ENCODE measurements around the gene GDI2. TPM values are rescaled to one million over a fixed set of nuclear protein-coding genes. Genes with fewer than 3 reads are reported as not detected.
"Not testable (repeated sequence)": the region's sequence is repeated elsewhere in the genome, so short reads cannot be mapped to it uniquely, and the experiment has no call there.

GDI2 gene
- total RNA-seq (385 TPM), polyA plus RNA-seq (140 TPM)

GRCh38 chr10:5813341-5814109 lies at the start of gene GDI2:
GDI2 (minus strand) TSS chr10:5813434; CDS start chr10:5813258, 176 bp downstream.
- Histone ChIP-seq H3K36me3 (ENCODE audit: insufficient read depth) (no peaks in the 10 kb centered on the region), H3K4me3 (ENCODE audit: low read depth, low read length) (peak within 1 kb of the TSS; percentile 95), H3K4me1 (ENCODE audit: insufficient read depth) (no peaks in the 10 kb centered on the region), H3K27ac (ENCODE audit: low read depth) (peak within 1 kb of the TSS; percentile 98)
- WGBS: under 1% methylated on average over 76 of the region's 77 CpGs
- DNase-seq (ENCODE audit: extremely low spot score): peak; percentile 93

GRCh38 chr10:5862360-5862961 lies 49.2 kb upstream of the GDI2 start:
- no peak overlapping the region for H3K27ac ChIP-seq (ENCODE audit: low read depth)
- WGBS: 96% methylated on average over 7 of the region's 7 CpGs
- H3K4me3 ChIP-seq (ENCODE audit: low read depth, low read length): no peak overlapping the region
- DNase-seq (ENCODE audit: extremely low spot score): no peak
- H3K36me3 ChIP-seq (ENCODE audit: insufficient read depth): no peaks in the 10 kb centered on the region
- H3K4me1 ChIP-seq (ENCODE audit: insufficient read depth): no peaks in the 10 kb centered on the region

GRCh38 chr10:5860066-5860465 lies 46.8 kb upstream of the GDI2 start:
- no peak for DNase-seq (ENCODE audit: extremely low spot score)
- 83% methylated on average over 7 of the region's 7 CpGs for WGBS
- Histone ChIP-seq H3K4me1 (ENCODE audit: insufficient read depth) (no peaks in the 10 kb centered on the region), H3K4me3 (ENCODE audit: low read depth, low read length) (no peak overlapping the region), H3K27ac (ENCODE audit: low read depth) (no peak overlapping the region), H3K36me3 (ENCODE audit: insufficient read depth) (no peaks in the 10 kb centered on the region)

GRCh38 chr10:5858811-5859210 lies 45.6 kb upstream of the GDI2 start:
- Histone ChIP-seq H3K4me3 (ENCODE audit: low read depth, low read length) (no peak overlapping the region), H3K36me3 (ENCODE audit: insufficient read depth) (no peaks in the 10 kb centered on the region), H3K27ac (ENCODE audit: low read depth) (no peak overlapping the region), H3K4me1 (ENCODE audit: insufficient read depth) (no peaks in the 10 kb centered on the region)
- 89% methylated on average over 5 of the region's 5 CpGs for WGBS
- no peak for DNase-seq (ENCODE audit: extremely low spot score)

- no peaks in the 10 kb centered on the region for H3K4me1 ChIP-seq (ENCODE audit: insufficient read depth)
- no peak for DNase-seq (ENCODE audit: extremely low spot score)
- 67% methylated on average over 7 of the region's 7 CpGs for WGBS
- H3K36me3 ChIP-seq (ENCODE audit: insufficient read depth): no peaks in the 10 kb centered on the region
- H3K27ac ChIP-seq (ENCODE audit: low read depth): no peak overlapping the region
- H3K4me3 ChIP-seq (ENCODE audit: low read depth, low read length): no peak overlapping the region
Measured at GRCh38 chr10:5856701-5857004, 43.4 kb upstream of the GDI2 start.

GRCh38 chr10:5855979-5856700 lies 42.9 kb upstream of the GDI2 start:
- WGBS: 89% methylated on average over 18 of the region's 18 CpGs
- H3K4me1 ChIP-seq (ENCODE audit: insufficient read depth): no peaks in the 10 kb centered on the region
- DNase-seq (ENCODE audit: extremely low spot score): no peak
- H3K36me3 ChIP-seq (ENCODE audit: insufficient read depth): no peaks in the 10 kb centered on the region
- no peak overlapping the region for H3K27ac ChIP-seq (ENCODE audit: low read depth)
- no peak overlapping the region for H3K4me3 ChIP-seq (ENCODE audit: low read depth, low read length)

- no peaks in the 10 kb centered on the region for H3K36me3 ChIP-seq (ENCODE audit: insufficient read depth)
- H3K4me3 ChIP-seq (ENCODE audit: low read depth, low read length): no peak overlapping the region
- H3K27ac ChIP-seq (ENCODE audit: low read depth): no peak overlapping the region
- 64% methylated on average over 5 of the region's 5 CpGs for WGBS
- H3K4me1 ChIP-seq (ENCODE audit: insufficient read depth): no peaks in the 10 kb centered on the region
- DNase-seq (ENCODE audit: extremely low spot score): no peak
Measured at GRCh38 chr10:5854131-5854475, 40.9 kb upstream of the GDI2 start.

GRCh38 chr10:5846667-5847066 lies 33.4 kb upstream of the GDI2 start:
- H3K4me3 ChIP-seq (ENCODE audit: low read depth, low read length); H3K36me3 ChIP-seq (ENCODE audit: insufficient read depth); H3K4me1 ChIP-seq (ENCODE audit: insufficient read depth); H3K27ac ChIP-seq (ENCODE audit: low read depth); DNase-seq (ENCODE audit: extremely low spot score): not testable (repeated sequence)
- 98% methylated on average over 4 of the region's 4 CpGs for WGBS

GRCh38 chr10:5844345-5845055 lies 31.3 kb upstream of the GDI2 start:
- DNase-seq (ENCODE audit: extremely low spot score): no peak
- H3K4me3 ChIP-seq (ENCODE audit: low read depth, low read length): no peak overlapping the region
- H3K27ac ChIP-seq (ENCODE audit: low read depth): no peak overlapping the region
- WGBS: 76% methylated on average over 13 of the region's 13 CpGs
- H3K4me1 ChIP-seq (ENCODE audit: insufficient read depth): no peaks in the 10 kb centered on the region
- no peaks in the 10 kb centered on the region for H3K36me3 ChIP-seq (ENCODE audit: insufficient read depth)

- Histone ChIP-seq H3K27ac (ENCODE audit: low read depth) (no peak overlapping the region), H3K4me1 (ENCODE audit: insufficient read depth) (no peaks in the 10 kb centered on the region), H3K4me3 (ENCODE audit: low read depth, low read length) (no peak overlapping the region), H3K36me3 (ENCODE audit: insufficient read depth) (no peaks in the 10 kb centered on the region)
- no peak for DNase-seq (ENCODE audit: extremely low spot score)
- WGBS: 81% methylated on average over 4 of the region's 4 CpGs
Measured at GRCh38 chr10:5843686-5844344, 30.6 kb upstream of the GDI2 start.

- DNase-seq (ENCODE audit: extremely low spot score): no peak
- no peak overlapping the region for H3K4me3 ChIP-seq (ENCODE audit: low read depth, low read length)
- no peak overlapping the region for H3K27ac ChIP-seq (ENCODE audit: low read depth)
- no peaks in the 10 kb centered on the region for H3K4me1 ChIP-seq (ENCODE audit: insufficient read depth)
- H3K36me3 ChIP-seq (ENCODE audit: insufficient read depth): no peaks in the 10 kb centered on the region
- 93% methylated on average over 14 of the region's 14 CpGs for WGBS
Measured at GRCh38 chr10:5841965-5842364, 28.7 kb upstream of the GDI2 start.

GRCh38 chr10:5840314-5841307 lies 27.4 kb upstream of the GDI2 start:
- Histone ChIP-seq H3K4me1 (ENCODE audit: insufficient read depth) (no peaks in the 10 kb centered on the region), H3K36me3 (ENCODE audit: insufficient read depth) (no peaks in the 10 kb centered on the region), H3K4me3 (ENCODE audit: low read depth, low read length) (no peak overlapping the region), H3K27ac (ENCODE audit: low read depth) (no peak overlapping the region)
- WGBS: 44% methylated on average over 40 of the region's 40 CpGs
- no peak for DNase-seq (ENCODE audit: extremely low spot score)
